Activated gamma-delta T cell treated with anti-CD3 and anti-CD28 coated beads, Interleukin-2, amount 50 U/mL, for 16 hours (primary cell): ENCODE data around the gene PDLIM5.
"Not testable (repeated sequence)": the region's sequence is repeated elsewhere in the genome, so short reads cannot be mapped to it uniquely, and the experiment has no call there.

Source experiments
- DNase-seq: peaks from one replicate; pipeline ENCODE4 v3.0.0-alpha.2; 2020; ENCODE audit warnings: low read depth

PDLIM5 gene

GRCh38 chr4:94495408-94495807 is 43.7 kb downstream of the PDLIM5 start:
- no peak for DNase-seq

GRCh38 chr4:94497690-94498089 is 45.9 kb downstream of the PDLIM5 start:
- no peak for DNase-seq

GRCh38 chr4:94498502-94498901 is 46.8 kb downstream of the PDLIM5 start:
- DNase-seq = no peak

GRCh38 chr4:94500685-94501084 is 48.9 kb downstream of the PDLIM5 start:
- no peak for DNase-seq

- no peak for DNase-seq
These were observed 52.8 kb downstream of the PDLIM5 start for GRCh38 chr4:94504545-94504944.

- DNase-seq = no peak
These were observed 55.1 kb downstream of the PDLIM5 start for GRCh38 chr4:94506822-94507221.

- DNase-seq = no peak
These were observed 55.5 kb downstream of the PDLIM5 start for GRCh38 chr4:94507281-94507680.

- no peak for DNase-seq
These were observed 56.0 kb downstream of the PDLIM5 start for GRCh38 chr4:94507708-94508107.

GRCh38 chr4:94508296-94508695 is 56.6 kb downstream of the PDLIM5 start:
- DNase-seq = no peak

- DNase-seq = no peak
These were observed 57.1 kb downstream of the PDLIM5 start for GRCh38 chr4:94508806-94509205.

- DNase-seq = no peak
These were observed 59.8 kb downstream of the PDLIM5 start for GRCh38 chr4:94511591-94511990.

GRCh38 chr4:94513532-94513931 is 61.8 kb downstream of the PDLIM5 start:
- not testable (repeated sequence) for DNase-seq

GRCh38 chr4:94515365-94515764 is 63.6 kb downstream of the PDLIM5 start:
- DNase-seq = no peak

GRCh38 chr4:94516067-94516466 is 64.3 kb downstream of the PDLIM5 start:
- DNase-seq = no peak

- no peak for DNase-seq
These were observed 65.3 kb downstream of the PDLIM5 start for GRCh38 chr4:94516999-94517398.

GRCh38 chr4:94517492-94517891 is 65.8 kb downstream of the PDLIM5 start:
- DNase-seq = no peak

- no peak for DNase-seq
These were observed 67.3 kb downstream of the PDLIM5 start for GRCh38 chr4:94519019-94519418.

- DNase-seq = no peak
These were observed 68.4 kb downstream of the PDLIM5 start for GRCh38 chr4:94519925-94520789.

- DNase-seq = no peak
These were observed 71.4 kb downstream of the PDLIM5 start for GRCh38 chr4:94523033-94523580.

- no peak for DNase-seq
These were observed 71.9 kb downstream of the PDLIM5 start for GRCh38 chr4:94523617-94524016.

- DNase-seq = no peak
These were observed 74.4 kb downstream of the PDLIM5 start for GRCh38 chr4:94525993-94526728.

GRCh38 chr4:94527556-94528233 is 76.0 kb downstream of the PDLIM5 start:
- DNase-seq = no peak
